ENCODE data around the gene CTU2. TPM values are rescaled to one million over a fixed set of nuclear protein-coding genes. Genes with fewer than 3 reads are reported as not detected.

The CTU2 gene
- polyA plus RNA-seq, 6 donors from 2014 or later = 9.8 to 16.8 (median 13.1) TPM

DNA sequence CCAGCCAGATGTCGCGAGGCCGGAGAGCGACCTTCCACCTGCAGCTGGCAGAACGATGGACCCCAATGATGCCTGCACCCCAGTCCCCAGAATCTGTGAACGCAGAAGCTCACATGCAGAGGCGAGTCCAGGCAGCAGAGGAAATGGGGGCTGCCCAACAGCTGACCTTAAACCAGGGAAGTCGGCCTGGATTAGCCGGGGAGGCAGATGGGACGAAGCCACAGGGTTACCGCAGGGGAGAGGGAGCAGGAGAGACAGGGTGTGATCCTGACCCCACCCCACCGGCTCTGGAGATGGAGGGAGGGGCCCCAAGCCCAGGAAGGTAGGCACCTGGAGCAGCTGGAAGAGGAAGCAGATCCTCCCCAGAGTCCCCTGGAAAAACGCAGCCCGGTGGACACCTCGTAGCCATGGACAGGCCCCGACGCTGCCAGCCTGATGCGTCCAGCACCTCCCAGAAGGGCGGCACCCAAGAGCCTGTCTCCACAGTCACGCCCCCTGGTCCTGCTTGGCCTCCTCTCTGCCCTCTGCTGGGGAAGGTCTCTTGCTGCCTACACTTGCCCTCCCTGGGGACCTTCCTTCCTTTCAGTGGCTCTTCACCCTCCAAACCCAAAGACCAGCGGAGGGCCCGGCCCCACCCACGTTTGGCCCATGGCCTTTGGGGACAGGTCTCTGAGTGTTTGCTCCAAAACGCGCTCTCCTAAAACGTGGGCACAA is 41.4 kb downstream of the CTU2 start:
- H3K9me3 Mint-ChIP-seq = no peaks in the 10 kb centered on the region
- DNase-seq (no peak), ATAC-seq (ENCODE audit: low read depth in 2 of 2) (peak in 1 of 2 donors; percentile 11)
- H3K36me3 Mint-ChIP-seq = no peaks in the 10 kb centered on the region
- no peaks in the 10 kb centered on the region for H3K27me3 Mint-ChIP-seq
- peak overlapping the region in 1 of 8 donors; percentile 64 for H3K4me3 Mint-ChIP-seq
- H3K27ac Mint-ChIP-seq = peak overlapping the region in 3 of 6 donors; percentile 72 to 93 (median 87)
- peaks cover 40 to 46% (median 44%) of the 10 kb centered on the region in 3 donors for H3K4me1 Mint-ChIP-seq

DNA sequence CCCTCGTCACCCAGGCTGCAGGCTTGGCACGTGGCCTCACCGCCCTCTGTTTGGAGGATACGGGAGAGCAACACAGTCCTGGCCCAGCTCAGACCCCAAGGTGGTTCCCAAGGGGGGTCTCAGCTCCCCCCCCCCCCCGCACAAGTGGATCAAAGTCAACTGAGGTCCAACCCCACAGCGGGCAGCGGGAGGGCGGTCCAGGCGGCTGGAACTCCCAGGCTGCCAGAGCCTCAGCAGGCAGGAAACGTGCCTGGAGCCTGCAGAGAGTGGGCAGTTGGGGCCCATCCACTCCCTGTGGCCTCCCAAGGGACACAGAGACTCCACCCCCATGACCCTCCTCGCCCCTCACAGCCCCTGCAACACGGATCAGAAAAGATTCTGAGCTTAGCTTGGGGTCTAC is 42.1 kb downstream of the CTU2 start:
- peaks cover 44 to 50% (median 45%) of the 10 kb centered on the region in 3 donors for H3K4me1 Mint-ChIP-seq
- peak overlapping the region in 2 of 6 donors; percentile 72 to 93 for H3K27ac Mint-ChIP-seq
- no peak overlapping the region for H3K4me3 Mint-ChIP-seq
- no peaks in the 10 kb centered on the region for H3K27me3 Mint-ChIP-seq
- ATAC-seq (ENCODE audit: low read depth in 2 of 2) = no peak
- H3K36me3 Mint-ChIP-seq = no peaks in the 10 kb centered on the region
- DNase-seq = no peak
- no peaks in the 10 kb centered on the region for H3K9me3 Mint-ChIP-seq

DNA sequence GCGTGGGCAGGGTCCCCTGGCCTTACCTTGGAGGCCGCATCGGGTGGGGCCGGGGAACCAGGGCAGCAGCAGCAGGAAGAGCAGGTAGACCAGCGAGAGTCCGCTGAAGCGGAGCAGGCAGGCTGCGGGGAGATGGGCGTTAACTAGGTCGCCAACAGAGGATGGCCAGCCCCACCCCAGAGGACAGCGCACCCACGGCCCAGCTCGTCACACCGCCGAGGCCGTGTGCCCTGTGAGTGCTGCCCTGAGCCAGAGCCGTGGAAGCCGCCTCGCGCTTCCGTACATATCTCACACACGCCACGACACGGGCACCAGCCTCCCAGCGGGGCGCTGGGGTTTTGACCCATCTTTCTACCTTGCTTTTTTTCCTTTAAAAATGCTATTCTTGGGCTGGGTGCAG is 43.1 kb downstream of the CTU2 start:
- ATAC-seq (ENCODE audit: low read depth in 2 of 2) (no peak), DNase-seq (no peak)
- no peaks in the 10 kb centered on the region for H3K36me3 Mint-ChIP-seq
- H3K27ac Mint-ChIP-seq = no peak overlapping the region
- peaks cover 36 to 47% (median 44%) of the 10 kb centered on the region in 3 donors for H3K4me1 Mint-ChIP-seq
- H3K27me3 Mint-ChIP-seq = no peaks in the 10 kb centered on the region
- no peaks in the 10 kb centered on the region for H3K9me3 Mint-ChIP-seq
- H3K4me3 Mint-ChIP-seq = no peak overlapping the region

DNA sequence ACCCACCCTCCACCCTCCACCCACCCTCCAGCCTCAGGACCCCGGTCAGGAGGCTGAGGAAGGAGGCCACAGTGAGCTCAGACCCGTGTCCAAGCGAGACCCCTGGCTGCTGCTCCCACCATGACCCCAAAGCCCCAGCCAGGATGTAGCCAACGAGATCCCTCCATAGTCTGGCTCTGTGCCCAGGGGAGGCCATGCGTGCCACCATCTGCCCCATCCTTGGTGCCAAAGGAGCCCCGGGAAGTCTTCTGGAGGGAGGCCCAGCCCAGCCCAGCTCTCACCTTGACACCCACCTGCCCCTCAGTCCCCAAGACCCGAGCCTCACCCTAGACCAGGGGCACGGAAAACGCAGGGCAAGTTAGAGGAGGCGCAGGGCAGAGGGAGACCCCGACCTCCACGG is 44.6 kb downstream of the CTU2 start:
- ATAC-seq (ENCODE audit: low read depth in 2 of 2) (no peak), DNase-seq (no peak)
- H3K9me3 Mint-ChIP-seq = no peaks in the 10 kb centered on the region
- peaks cover 24 to 43% (median 36%) of the 10 kb centered on the region in 3 donors for H3K4me1 Mint-ChIP-seq
- H3K27me3 Mint-ChIP-seq = no peaks in the 10 kb centered on the region
- no peak overlapping the region for H3K4me3 Mint-ChIP-seq
- no peaks in the 10 kb centered on the region for H3K36me3 Mint-ChIP-seq
- no peak overlapping the region for H3K27ac Mint-ChIP-seq

DNA sequence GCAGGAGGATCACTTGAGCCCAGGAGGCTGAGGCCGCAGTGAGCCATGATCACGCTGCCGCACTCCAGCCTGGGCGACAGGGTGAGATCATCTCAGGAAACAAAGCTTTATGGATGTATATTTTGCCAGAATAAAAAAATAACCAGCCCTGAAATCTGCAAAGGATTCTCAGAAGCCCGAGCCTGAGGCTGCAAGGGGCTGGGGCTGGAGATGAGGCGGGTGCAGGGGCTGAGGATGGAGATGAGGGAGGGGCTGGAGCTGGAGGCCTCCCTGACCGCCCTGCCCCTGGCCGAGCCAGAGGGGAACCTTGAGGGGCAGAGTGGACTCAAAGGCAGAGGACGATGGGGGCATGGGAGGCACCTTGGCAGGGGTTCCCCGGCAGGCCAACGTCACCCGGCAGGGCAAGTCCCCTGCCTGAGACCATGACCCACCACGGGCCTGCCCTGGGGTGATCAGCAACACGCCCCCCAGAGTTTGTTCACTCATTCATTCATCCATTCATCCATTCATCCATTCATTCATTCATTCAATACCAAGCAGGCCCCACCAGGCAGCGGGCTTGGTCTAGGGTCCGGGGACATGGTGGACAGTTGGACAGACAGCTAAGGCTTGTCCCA is 46.2 kb downstream of the CTU2 start:
- ATAC-seq (ENCODE audit: low read depth in 2 of 2) (no peak), DNase-seq (no peak)
- Mint-ChIP-seq H3K4me3 (no peak overlapping the region), H3K27me3 (no peaks in the 10 kb centered on the region), H3K36me3 (no peaks in the 10 kb centered on the region), H3K4me1 (peaks cover 19 to 40% (median 21%) of the 10 kb centered on the region in 3 donors), H3K9me3 (no peaks in the 10 kb centered on the region), H3K27ac (no peak overlapping the region)

DNA sequence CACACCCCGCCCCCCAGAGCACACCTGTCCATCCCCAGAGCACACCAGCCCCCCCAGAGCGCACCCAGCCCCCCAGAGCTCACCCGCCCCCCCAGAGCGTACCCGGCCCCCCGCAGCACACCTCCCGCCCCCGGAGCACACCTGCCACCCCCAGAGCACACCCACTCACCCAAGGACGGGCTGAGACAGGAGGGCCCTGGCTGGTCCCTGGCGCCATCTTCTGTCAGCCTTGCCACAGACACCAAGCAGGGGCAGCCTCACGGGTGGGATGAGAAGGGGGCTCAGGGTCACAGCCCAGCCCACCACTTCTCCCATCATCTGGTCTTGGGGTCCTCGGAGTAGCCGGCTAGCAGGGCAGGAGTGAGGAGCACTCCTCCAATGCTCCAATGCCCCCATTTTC is 46.9 kb downstream of the CTU2 start:
- DNase-seq = no peak
- Mint-ChIP-seq H3K36me3 (no peaks in the 10 kb centered on the region), H3K9me3 (no peaks in the 10 kb centered on the region), H3K4me1 (peaks cover 16 to 35% (median 19%) of the 10 kb centered on the region in 3 donors), H3K4me3 (no peak overlapping the region), H3K27me3 (no peaks in the 10 kb centered on the region), H3K27ac (no peak overlapping the region)
- ATAC-seq (ENCODE audit: low read depth in 2 of 2) = no peak

DNA sequence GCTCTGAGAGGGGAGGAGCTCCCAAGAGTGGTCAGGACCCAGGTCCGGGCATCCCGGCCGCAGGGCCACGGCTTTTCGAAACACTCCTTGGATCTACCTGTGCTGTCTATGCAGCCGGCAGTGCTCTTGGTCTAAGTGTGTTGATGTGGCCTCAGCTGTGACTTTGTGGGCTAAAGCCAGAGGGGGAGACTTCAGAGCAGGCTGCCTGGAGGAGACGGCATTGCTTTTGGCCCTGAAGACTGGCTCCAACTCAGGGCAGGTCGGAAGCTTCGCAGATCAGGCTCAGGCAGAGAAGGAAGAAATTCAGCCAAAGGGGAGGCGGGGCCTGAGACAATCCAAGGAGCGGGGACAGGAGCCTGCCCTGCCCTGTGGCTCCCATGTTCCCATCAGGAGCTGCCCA is 47.3 kb downstream of the CTU2 start:
- Mint-ChIP-seq H3K27ac (no peak overlapping the region), H3K27me3 (no peaks in the 10 kb centered on the region), H3K9me3 (peaks cover 0 to under 1% (median 0%) of the 10 kb centered on the region in 7 donors), H3K36me3 (peaks cover 0 to under 1% of the 10 kb centered on the region in 2 donors), H3K4me3 (peak overlapping the region in 1 of 8 donors; percentile 22), H3K4me1 (peaks cover 17 to 34% (median 20%) of the 10 kb centered on the region in 3 donors)
- ATAC-seq (ENCODE audit: low read depth in 2 of 2) (no peak), DNase-seq (no peak)

DNA sequence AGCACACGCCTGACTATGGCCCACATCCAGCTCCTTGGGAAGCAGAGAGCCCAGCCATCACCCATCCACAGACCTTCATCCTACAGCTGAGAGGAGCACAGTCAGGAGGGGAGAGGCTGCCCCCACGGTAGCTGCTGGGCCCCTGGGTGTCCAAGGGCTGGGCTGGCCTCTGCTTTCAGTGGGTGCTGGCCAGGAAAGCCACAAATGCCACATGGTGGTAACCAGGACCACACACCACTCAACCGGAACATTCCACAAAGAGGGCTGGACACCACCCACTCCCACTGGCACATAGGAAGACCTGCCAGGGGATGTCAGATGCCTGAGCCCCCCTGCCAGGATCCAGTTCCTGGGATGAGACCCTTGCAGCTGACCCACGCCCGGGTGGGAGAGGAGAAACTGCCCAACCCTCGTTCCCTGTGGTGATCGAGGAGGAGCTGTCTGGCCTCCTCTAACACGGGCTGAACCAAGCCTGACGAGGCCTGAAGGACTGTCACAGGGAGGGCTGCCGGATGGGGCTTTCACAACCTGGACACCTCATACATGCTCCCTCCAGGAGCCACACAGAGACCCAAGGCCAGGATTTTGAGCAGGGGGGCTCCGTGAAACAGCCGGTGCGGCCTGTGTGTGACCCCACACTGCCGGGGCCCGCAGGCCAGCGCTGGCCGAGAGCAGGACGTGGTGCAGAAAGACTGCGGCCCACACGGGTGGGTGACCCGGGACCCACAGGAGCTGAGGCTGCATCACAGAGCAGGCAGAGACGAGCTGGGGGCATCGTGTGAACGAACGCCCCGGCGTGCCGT is 48.0 kb downstream of the CTU2 start:
- Mint-ChIP-seq H3K4me3 (no peak overlapping the region), H3K27ac (peak overlapping the region in 1 of 6 donors; percentile 20), H3K9me3 (peaks cover 0 to 1% (median 0%) of the 10 kb centered on the region in 7 donors), H3K27me3 (no peaks in the 10 kb centered on the region), H3K4me1 (peaks cover 20 to 34% (median 24%) of the 10 kb centered on the region in 3 donors), H3K36me3 (peaks cover 0 to 5% of the 10 kb centered on the region in 2 donors)
- ATAC-seq (ENCODE audit: low read depth in 2 of 2) = no peak
- no peak for DNase-seq

DNA sequence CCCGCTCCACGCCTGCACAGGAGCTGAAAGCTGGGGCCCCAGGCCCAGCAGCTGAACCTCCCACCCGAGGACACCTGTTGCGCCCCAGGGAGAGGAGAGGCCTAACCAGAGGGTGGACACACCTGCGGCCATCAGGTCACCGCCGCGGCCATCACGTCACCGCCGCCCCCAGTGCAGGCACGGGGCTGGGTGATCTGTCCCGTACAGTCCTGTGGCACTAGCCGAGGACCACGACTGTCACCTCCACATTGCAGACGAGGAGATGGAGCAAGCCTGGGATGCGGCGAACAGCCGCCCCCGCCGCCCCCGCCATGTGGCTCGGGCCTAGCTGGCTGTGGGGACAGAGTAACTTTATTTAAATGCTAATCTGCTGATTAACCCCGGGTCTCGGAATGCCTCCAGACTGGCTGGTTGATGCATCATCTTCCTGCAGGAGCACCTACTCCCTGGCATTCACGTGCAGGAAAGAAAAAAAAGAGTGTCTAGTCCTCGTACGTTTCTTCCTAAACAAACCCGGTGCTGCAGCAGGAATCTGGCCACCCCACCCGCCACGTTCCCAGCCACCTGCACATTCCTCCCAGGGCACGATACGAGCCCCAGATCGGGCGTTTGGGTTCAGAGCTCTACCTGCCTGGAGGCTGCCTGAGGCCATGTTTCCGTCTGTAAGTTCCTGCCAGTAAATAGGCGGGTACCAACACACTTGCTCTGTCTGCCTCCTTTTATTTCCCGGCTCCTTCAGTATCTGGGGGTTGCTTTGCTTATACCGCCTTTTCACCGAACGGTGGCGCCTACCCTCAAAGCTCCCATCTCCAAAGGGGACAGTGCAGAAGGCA is 48.8 kb downstream of the CTU2 start:
- Mint-ChIP-seq H3K27ac (peak overlapping the region in 2 of 6 donors; percentile 14 to 59), H3K9me3 (peaks cover 0 to 1% (median 0%) of the 10 kb centered on the region in 7 donors), H3K27me3 (no peaks in the 10 kb centered on the region), H3K4me3 (no peak overlapping the region), H3K36me3 (peaks cover 0 to 5% of the 10 kb centered on the region in 2 donors), H3K4me1 (peaks cover 20 to 34% (median 26%) of the 10 kb centered on the region in 3 donors)
- DNase-seq = no peak
- ATAC-seq (ENCODE audit: low read depth in 2 of 2) = peak; percentile 43

DNA sequence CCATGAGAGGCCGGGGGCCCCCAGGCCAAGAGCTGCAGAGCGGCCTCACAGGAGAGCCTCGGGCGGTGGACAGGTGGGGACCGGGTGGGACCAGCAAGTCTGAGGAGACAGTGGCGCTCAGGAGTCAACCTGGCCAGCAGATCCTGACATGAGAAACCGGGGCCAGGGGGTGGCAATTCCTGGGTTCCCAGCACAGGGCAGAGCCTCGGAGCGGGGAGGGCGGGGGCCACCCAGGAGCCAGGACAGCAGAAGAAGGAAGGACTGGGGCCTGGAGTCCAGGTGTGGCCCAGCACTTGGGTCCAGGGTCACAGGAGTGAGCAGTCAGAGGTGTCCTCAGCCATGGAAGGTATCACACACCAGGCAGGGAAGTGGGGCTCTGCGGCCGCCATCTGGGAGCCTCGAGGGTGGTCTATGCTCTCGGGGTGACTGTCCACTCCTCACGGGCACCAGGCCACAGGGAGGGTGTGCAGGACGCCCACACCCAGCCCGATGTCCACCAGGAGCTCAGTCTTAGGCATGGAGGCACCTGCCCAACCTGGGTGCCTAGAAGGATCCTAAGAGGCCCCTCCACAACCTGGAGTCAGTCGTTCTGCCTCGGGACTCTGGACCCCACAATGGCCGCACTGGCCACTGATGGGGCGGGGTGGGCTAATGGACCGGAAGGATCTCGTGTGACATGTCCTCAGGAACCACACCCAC is 49.6 kb downstream of the CTU2 start:
- no peak for ATAC-seq (ENCODE audit: low read depth in 2 of 2)
- Mint-ChIP-seq H3K36me3 (peaks cover 0 to 5% of the 10 kb centered on the region in 2 donors), H3K4me1 (peaks cover 20 to 34% (median 26%) of the 10 kb centered on the region in 3 donors), H3K27me3 (no peaks in the 10 kb centered on the region), H3K27ac (no peak overlapping the region), H3K9me3 (peaks cover 0 to 1% (median 0%) of the 10 kb centered on the region in 7 donors), H3K4me3 (no peak overlapping the region)
- DNase-seq = no peak

DNA sequence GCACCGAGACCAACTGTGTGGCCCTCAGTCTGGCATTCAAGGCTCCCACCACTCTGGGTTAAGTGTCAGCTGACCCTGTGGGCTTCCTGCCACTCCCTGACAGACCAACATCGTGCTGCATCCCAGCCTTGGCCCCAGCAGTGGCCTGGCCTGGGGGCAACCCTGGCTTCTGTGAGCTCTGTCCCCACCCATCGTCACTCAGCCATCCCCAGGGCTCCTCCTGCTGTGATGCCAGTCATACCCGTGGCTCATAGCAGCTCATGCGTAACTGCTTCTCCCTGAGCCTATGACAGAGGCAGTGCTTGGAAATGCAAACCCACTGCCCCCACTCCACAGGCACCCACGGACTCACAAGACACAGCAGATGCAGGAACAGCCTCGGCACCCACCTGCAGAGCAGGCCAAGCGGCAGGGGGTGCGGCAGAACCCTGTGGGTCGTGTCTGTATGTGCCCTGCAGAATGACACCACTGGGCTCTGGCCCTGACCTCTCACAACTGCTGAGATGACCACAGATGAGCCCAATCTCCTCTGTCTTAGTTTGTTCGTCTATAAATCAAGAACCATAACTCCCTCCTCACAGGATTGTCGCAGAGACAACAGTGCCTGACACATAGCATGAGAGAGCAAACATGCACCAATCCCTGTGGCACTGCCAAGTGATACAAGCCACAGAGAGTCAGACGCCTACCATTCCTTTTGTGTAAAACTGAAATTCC is 52.1 kb downstream of the CTU2 start:
- ATAC-seq (ENCODE audit: low read depth in 2 of 2) = no peak
- Mint-ChIP-seq H3K4me1 (peaks cover 13 to 24% (median 19%) of the 10 kb centered on the region in 3 donors), H3K36me3 (peaks cover 0 to 5% of the 10 kb centered on the region in 2 donors), H3K27me3 (no peaks in the 10 kb centered on the region), H3K9me3 (peaks cover 0 to 1% (median 0%) of the 10 kb centered on the region in 7 donors), H3K4me3 (no peak overlapping the region), H3K27ac (peak overlapping the region in 1 of 6 donors; percentile 62)
- DNase-seq = no peak

DNA sequence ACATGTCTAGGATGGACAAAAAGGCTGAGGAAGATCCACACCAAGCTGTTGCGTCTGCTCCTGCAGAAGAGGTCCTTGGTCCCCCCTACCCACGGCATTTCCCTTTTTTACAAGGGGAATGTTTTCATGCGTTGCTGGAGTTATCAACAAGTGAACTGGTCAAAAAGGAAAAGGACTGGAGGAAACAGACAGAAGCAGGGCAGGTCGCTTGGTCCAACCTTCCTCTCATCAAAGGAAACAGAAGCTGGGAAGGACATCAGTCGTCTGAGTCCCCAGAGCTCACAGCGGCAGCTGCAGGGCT is 52.6 kb downstream of the CTU2 start:
- no peak overlapping the region for H3K4me3 Mint-ChIP-seq

More for the DNA sequence above, 52.6 kb downstream of the CTU2 start:
- Mint-ChIP-seq H3K36me3 (peaks cover 0 to 5% of the 10 kb centered on the region in 2 donors), H3K9me3 (peaks cover 0 to 1% (median 0%) of the 10 kb centered on the region in 7 donors), H3K27me3 (no peaks in the 10 kb centered on the region), H3K27ac (no peak overlapping the region), H3K4me1 (peaks cover 9 to 24% (median 21%) of the 10 kb centered on the region in 3 donors)
- no peak for ATAC-seq (ENCODE audit: low read depth in 2 of 2)
- no peak for DNase-seq

Data from naive B cell (primary cell).